GM21619 (cell line): ENCODE results near the gene CALU.
A peak's percentile ranks its signal among the peaks of the same experiment; 100 is the strongest.

ENCODE experiments used
- ATAC-seq: cut with Tn5 transposase; IDR thresholded peaks from one replicate; pipeline ENCODE4 v1.9.1; 2021; ENCODE audit not compliant: unreplicated experiment

Gene CALU

DNA sequence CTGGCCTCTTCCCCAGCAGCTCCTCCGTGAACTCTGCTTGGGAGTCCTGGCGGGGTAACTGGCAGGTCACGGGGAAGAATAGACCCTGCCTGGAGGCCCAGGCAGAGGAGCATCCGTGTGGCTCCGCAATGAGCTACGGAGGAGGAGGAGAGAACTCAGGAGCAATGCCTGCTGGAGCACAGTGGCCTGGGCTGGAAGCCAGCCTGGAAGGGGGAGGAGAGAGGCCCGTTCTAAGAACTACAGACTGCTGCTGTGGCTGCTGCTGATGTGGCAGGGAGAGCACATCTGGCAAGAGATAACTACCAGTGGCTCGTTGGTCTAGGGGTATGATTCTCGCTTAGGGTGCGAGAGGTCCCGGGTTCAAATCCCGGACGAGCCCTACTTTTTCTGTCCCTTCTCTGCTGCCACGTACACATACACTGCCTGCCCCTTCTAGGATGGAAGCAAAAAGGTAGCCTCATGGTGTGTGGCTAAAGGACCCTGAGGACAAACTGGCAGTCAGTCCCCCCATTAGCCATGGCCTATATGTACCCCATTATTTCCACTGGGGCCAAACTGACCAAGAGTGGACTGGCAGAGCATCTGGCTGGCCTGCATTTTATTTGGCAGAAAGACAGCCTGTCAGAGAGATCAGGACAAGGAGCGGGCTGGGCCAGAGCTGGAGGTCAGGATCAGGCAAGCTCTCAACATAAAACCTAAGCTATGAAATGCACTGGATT lies 44.1 kb downstream of the CALU start:
- no peak for ATAC-seq

DNA sequence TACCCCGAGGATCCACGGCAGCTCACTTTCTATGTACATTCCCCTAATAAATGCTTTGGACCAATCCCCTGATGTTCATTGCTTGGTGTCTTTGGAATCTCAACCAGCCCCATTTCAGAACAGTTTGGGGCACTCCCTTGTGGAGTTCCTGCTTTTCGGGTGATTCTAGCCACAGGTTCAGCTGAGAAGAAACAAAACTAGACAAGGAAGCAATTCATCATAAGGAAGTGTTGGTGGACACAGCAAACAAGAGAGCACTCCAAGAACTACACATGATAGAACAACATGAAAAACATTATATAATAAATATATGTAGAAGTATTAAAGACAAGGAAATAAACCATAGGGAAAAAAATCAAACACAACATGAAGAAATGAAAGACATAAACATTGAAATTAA lies 46.6 kb downstream of the CALU start:
- ATAC-seq, result no peak

DNA sequence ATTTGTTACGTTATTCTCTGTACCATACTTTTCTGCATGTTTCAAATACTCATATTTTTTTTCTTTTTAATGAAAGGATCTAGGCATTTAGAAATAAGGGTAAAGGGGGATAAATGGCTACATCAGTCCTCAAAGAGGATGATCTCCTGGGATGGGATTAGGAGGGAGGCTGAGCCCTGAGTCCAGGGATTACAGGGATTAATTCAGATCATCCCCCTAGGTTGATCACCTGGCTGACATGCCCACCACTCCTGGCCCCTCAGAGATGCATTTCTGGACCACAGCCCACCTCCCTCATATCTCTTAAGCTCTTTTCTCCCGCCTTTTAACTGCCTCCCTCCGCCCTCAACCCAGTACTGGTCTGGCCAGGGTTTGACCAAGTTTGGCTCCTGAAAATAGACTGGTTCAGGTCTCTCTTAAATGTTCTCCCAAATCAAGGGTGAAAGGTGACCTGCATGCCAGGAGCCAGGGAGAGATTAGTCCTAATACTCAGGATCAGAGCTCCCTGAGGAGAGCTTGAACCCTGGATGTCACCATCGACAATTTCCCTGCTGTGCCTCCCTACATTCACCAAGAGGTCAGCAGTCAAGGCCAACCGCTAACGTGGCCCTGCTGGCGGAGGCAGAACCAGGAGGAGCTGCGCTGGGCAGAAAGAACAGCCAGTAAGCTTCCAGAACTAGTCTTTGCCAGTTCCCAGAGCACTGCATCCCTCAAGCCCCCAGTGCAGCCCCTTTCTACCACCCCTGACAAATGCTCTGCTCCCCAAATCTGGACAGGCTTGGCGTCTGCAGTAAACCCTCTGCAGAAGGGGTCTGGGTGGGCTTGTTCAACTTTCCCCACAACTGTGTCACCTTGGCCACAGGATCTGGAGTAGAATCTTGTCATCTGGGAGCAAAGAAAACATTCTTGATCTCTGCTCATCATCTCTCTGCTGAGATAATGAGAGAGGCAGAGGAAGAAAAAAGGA lies 49.6 kb downstream of the CALU start:
- no peak for ATAC-seq

DNA sequence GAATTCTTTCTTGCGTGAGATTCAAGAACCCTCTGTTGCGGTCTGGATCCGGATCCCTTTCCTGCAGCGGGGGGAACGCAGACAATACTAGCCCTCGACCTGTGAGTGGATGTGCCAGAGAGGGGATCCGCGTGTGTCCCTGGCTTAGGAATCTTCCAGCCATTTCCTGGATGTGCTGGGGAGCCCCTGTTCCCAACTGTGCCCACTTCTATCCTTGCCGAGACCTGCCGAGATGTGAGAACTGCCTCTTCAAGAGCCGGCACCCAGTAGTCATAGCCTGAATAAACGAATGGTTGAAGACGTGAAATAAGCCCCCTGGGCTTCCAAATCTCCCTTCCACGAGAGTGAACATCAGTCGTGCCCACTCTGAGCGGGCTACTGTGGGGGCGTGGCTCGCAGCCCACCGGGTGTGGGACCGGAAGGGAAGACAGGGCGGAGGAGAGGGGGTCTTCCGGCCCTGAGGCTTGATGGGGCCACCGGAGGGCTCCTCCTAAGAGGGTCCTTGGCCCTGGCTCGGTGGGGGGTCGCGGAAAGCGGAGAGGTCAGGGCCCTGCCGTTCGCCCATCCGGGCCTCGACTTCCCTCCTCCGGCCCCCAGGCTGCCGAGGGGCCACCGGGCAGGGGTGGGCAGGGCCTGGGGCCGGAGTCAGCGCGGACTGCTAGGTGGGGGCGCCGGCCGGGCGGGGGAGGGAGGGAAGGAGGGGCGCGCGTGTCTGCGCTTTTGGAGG lies 51.3 kb downstream of the CALU start:
- ATAC-seq, result peak; percentile 6

DNA sequence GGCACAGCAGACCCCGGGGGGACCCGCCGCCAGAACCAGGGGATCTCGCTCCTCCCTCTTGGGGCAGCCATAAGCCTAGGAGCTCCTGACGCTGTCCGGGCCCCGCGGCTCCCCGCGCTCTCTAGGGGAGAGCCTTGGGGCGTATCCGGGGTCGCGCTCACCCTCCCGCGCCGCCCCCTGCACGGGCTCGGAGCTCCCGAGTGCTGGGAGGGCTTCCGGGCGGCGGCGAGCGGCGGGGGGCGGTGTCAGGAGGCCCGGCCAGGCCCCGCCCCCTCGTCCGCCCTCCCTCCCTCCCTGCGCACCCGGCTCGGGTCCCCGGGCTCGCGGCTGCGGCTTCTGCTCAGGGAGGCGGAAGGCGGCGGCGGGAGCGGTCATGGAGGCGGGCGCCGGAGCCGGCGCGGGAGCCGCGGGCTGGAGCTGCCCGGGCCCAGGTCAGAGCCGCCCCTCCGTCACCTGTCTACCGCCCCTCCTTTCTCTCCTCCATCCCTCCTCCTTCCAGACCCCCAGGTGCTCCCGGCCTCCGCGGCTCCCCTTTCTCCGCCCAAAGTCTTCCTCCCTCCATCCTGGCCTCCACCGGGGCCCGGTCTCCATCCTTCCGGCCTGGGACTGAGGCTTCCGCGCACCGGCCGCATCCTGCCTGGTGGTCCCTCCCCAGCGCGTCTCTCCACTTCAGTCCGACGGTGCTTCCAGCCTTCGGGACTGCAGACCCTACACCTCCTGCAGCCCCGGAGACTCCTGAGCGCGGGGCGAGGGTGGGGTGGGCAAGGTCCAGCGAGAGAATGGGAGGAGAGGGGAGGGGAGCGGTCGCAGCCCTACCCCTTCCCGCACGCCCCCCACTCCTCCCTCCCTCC lies 52.2 kb downstream of the CALU start, which contains the start of gene CCDC136:
TSS of gene CCDC136 (plus strand) at position 848 of the 851 bp plus-strand sequence. CDS start 444 bp downstream, outside the sequence.
- peak; percentile 88 for ATAC-seq

DNA sequence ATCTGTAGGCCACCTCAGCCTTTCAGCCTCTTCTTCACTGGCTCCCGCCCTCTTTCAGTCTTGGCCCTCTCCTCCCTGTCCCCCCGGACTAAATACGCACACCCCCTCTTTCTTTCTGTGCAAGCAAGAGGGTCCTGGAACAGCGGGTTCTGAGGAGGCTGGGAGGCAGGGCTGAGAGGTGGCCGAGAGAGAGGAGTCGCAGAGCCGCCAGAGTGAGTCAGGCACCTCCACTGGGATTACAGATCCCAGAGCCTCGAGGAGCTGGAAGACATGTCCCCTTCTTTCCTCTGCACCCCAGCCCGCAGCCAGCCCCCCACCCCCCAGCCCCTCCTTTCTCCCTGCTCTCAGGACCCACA lies 52.8 kb downstream of the CALU start:
- ATAC-seq, result no peak

DNA sequence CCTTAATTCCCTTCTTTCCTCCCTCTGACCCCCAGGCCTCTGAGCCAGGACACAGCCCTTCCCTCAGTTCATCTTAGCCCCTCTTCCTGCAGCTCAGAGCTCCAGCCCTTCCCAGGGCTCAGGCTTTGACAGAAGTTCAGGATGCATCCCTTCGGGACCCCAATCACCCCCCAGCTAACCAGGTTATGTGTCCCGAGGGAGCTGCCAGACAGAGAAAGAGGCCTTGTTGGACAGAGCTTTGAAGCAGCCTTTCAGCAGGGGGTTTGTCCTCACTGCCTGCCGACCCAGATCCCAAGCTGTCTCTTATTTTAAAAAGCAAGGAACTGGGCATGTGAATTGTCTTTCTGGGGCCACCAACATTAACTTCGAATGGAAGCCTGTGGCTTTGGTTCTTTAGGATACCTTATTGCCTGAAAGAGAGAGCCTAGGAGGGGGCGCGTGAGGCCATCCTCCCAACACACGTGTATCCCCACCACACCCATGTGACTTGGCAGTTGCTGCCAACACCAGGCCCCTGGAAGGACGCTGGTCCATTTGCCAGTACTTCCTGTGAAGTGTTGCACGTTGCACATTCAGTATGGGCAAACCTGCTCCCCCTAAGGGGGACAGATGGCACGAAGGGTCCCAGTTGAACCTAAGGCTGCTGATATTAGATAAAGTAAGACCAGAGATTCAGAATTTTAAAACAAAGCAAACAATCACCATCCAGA lies 53.5 kb downstream of the CALU start:
- no peak for ATAC-seq

DNA sequence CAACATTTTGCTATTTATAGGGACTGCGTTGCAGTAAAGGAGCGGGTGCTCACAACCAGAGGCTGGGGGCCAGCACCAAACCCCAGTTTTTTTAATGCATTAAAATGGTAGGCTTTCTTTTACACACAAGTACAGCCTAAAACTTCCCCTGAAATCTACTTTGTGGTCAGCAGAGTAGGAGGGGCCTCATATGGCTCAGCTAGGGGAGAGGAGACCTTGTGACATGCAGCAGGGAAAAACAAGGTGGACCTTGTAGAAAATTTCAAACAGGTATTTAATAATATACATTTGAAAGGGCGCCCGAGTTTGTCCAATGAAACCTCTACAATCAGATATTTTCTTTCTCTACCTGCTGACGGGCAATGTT lies 54.0 kb downstream of the CALU start:
- no peak for ATAC-seq

DNA sequence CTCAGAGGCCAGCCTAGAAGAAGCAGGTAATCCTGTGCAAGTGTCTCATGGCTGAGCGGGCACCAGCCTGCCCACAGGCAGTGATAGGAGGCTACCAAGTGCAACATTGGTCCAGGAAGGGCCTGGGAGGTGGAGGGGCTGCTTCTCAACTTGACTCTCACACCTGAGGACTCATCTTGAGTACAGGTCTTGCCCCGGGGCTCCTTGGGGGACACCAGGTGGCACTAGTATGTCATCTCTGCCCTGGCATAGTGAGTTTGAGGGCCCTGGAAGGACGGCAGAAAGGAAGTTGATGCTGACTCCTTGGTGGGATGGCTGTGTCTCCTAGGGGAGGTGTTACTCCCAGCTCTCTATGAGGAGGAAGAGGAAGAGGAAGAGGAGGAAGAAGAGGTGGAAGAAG lies 54.9 kb downstream of the CALU start:
- ATAC-seq, result no peak

DNA sequence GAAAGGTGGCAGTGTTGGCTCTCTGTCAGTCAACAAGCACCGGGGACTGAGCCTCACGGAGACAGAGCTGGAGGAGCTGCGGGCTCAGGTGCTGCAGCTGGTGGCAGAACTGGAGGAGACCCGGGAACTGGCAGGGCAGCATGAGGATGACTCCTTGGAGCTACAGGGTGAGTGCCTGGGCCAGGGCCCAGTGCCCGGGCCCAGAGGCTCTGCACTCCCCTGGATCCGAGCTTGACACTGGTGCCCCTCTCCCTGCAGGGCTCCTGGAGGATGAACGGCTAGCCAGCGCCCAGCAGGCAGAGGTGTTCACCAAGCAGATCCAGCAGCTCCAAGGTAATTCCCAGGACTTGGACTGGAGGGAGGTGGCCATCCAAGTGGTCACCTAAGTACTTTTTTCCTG lies 55.3 kb downstream of the CALU start:
- no peak for ATAC-seq

DNA sequence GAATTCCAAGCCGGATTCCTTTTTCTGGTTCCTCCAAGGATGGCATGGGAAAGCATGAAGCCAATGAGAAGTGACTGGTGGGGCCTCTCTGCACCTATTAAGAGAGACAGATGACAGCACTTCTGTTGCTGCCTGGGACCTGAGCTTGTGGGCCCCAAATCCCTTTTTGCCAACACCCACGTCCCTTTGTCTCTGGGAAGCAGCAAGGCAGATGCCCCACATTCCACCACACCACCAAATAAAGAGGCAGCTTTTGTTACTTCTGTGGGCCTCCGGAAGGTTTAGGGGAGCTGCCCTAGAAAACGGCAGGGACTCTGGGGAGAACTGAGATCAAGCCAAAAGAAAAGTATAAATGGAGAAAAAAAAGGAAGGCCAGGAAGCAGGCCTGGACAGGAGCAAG lies 56.0 kb downstream of the CALU start:
- ATAC-seq, result no peak

DNA sequence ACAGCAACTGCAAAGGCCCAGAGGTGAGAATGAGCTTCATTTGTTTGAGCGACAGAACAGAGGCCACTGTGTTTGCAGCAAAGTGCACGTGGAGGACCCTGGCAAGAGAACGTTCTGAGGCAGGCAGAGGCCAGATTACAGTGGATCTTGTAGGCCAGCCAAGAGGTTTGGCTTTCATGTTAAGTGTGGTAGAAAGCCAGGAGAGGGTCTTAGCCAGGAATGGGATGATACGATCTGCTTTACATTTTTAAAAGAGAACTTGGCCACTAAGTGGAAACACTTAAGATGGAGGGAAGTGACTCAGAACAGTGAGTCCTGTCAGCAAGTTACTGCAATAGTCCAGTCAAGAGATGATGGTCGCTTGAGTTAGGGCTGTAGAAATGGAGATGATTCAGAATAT lies 57.2 kb downstream of the CALU start:
- no peak for ATAC-seq

DNA sequence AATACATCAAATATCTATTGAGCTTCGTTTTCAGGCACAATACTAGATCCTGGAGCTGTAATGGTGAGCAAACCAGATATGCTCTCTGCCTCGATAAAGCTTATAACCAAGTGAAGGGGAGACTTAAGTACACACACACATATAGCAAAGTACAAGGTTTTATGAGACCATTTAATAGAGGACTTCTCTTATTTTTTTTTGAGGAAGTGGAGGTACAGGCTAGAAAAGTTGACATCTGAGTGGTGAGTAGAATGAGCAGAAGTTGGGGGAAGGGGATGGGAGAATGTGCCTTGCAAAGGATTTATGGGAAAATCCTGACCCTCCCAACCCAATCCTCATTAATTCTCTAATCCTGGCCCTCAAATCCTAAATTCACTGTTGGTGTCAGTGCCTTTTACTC lies 60.3 kb downstream of the CALU start:
- ATAC-seq, result no peak

DNA sequence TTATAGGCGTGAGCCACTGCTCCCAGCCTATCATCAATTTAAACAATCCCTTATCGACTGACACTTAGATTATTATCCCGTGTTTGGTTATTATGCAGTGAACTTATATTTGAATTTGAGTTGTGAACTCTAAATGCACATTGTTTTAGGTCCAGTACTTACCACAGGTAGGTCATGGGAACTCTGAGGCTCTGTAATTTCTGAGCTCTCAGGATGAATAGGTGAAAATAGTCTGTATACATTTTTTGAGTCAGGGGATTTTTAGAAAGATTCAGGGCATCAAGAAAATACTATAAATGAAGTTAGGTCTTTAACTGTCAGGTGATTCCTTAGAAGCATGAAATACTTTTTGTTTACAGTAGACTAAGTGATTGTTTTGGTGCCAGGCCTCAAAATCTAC lies 61.4 kb downstream of the CALU start:
- no peak for ATAC-seq

DNA sequence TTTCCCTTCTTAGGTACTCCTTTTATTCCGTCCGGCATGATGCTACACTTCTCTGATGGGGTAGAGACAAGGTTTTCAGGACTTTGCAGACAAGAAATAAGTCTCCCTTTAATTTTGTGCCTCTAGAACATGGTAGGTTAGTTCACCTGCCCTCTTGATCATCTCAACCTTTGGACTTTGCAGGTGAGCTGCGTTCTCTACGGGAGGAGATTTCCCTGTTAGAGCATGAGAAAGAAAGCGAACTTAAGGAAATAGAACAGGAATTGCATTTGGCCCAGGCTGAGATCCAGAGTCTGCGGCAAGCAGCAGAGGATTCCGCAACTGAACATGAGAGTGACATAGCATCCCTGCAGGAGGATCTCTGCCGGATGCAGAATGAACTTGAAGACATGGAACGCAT lies 61.8 kb downstream of the CALU start:
- ATAC-seq, result no peak

DNA sequence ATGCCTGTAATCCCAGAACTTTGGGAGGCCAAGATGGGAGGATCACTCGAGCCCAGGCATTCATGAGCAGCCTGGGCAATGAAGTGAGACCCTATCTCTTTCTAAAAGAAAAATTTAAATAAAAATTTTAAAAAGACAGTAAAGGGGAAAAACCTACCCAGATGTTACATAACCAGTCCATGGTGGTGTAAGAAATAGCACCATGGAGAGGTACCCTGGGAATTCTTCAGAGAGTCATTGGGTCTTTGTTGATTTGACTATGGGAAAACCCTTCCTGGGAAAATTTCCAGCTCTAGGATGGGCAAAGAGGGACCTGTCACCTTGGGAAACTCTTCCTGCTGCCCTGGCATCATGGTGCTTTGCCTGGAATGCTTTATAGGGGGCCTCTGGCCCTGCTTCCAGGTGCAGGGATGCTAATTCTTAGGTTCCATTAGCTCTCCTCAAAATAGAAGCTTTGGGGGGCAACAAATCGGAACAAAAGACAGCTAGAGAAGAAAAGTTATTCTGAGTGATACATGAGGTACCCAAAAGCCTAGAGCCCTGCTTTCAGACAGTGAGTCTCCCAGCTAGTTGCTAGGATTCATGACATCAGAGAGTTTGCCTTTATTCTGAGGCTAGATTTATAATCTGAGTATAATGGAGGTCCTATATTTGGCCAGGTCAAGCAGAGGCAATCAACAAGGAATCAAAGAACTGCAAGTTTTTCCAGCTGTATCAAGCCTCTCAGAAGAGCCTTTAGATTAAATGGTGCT lies 62.7 kb downstream of the CALU start:
- no peak for ATAC-seq

DNA sequence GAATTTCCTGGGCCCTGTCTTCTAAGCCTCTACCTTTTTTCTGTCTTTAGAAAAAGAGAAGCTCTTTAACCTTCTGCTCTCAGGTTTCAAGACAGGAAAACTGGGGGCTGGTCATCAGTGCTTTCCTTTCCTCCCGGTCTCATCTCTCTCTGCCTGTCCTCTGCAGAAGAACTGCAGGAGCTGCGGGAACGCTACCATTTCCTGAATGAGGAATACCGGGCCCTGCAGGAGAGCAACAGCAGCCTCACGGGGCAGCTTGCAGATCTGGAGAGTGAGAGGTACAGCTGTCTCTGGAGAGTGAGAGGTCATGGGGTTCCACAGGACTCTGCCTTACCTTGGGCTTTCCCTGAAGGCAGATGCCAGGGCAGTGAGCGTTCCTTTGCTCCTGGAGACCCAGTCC lies 65.3 kb downstream of the CALU start:
- ATAC-seq, result no peak

DNA sequence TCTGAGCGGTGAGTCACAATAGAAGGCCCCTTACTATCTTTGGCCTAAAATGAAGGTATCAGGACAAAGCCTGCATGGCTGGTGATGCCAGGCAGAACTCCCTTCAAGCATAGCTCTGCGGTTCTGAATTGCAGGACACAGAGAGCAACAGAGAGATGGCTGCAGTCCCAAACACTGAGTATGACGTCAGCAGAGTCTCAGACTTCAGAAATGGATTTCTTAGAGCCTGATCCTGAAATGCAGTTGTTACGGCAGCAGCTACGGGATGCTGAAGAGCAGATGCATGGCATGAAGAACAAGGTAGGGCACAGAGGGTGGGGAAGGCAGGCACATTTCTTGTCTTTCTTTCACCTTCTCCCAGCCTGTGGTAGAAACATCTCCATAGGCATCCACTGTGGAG lies 66.1 kb downstream of the CALU start:
- no peak for ATAC-seq

DNA sequence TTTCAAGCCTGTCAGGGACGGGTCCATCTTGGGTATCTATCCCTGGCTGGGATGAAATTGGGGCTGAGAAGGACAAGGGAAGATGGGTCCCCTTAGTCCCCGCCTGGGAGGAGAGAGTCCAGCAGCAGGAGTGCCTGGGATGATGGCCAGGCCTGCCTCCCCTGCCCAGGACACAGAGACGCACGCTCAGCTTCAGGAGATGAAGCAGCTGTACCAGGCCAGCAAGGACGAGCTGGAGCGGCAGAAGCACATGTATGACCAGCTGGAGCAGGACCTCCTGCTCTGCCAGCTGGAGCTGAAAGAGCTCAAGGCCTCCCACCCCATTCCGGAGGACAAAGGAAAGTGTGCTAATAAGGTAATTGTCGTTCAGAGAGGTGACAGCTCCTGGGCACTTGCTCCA lies 68.0 kb downstream of the CALU start:
- ATAC-seq, result no peak
